LHCN-M2 (cell line): ENCODE measurements around the gene CLEC2A. TPM values are rescaled to one million over a fixed set of nuclear protein-coding genes. Genes with fewer than 3 reads are reported as not detected.
A peak's percentile ranks its signal among the peaks of the same experiment; 100 is the strongest.
"Not testable (repeated sequence)": the region's sequence is repeated elsewhere in the genome, so short reads cannot be mapped to it uniquely, and the experiment has no call there.

Experiments
- DNase-seq: peaks from one replicate; pipeline ENCODE4 v3.0.0-alpha.2; 2012; ENCODE audit warnings: low read depth
- total RNA-seq: library from RNA; depleted of rRNA; stranded (reverse); fragments of >200 nt; gene quantifications from 2 replicates; pipeline ENCODE4 v1.2.3, GENCODE V29; 2014; rRNA removed

The CLEC2A gene
- total RNA-seq, 1 experiment from 2014 or later = not detected

DNA sequence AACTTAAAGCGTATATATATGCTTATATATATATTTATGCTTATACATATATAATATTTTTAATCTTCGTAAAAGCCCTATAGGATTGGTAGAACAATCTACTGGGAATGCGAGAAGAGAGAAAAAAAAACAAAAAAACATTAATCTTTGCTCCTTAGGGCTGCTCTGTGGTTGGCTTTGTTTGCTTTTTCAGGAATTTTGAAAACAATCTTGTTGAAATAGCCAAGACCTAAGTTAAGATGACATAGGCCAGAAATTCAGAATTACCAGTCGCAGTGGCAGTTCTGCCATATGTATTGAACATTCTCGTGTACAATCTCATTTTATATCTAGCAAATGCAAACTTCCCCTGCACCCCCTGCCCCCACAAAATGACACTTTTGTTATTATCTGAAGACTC lies 50.2 kb downstream of the CLEC2A start:
- DNase-seq = no peak

DNA sequence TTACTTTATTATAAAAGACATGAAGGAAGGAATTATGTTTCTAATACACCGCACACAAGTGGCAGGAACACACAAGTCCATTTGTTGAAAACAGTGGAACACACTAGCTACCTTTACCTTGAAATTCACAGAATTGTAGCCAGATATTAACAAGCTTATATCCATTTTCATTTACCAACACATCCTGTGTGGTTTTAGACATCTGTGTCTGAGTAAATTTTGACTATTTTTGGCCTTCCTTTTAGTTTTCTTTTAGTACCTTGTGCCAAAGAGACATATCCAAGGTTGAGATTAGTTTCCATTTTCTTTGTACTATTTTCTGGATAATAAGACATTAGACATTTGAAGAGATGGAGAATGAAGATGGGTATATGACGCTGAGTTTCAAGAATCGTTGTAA lies 50.9 kb downstream of the CLEC2A start, which contains the start of gene KLRF2:
KLRF2 (plus strand) TSS at position 244 of the 400 bp plus-strand sequence; CDS start at position 351, 107 bp downstream.
- DNase-seq = no peak

DNA sequence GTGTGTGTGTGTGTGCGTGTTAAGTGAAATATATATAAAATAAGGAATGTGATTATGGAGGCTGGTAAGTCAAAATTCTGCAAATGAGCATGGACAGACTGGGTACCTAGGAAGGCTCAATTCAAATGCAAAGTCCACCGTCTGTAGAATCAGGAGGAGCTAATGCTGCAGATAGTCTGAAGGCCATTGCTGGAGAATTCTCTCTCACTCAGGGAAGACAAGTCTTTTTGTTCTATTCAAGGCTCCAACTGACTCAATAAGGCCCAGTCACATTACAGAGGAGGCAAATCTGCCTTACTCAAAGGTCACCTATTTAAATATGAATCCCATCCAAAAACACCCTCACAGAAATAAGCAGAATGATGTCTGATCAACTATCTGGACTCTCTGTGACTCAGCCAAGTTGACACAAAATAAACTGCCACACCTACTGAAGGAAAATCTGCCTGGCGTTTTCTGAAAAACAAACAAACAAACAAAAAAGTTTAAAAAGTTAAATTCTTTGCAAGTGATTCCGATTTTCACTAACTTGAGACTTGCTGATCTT lies 51.6 kb downstream of the CLEC2A start:
- DNase-seq = no peak

DNA sequence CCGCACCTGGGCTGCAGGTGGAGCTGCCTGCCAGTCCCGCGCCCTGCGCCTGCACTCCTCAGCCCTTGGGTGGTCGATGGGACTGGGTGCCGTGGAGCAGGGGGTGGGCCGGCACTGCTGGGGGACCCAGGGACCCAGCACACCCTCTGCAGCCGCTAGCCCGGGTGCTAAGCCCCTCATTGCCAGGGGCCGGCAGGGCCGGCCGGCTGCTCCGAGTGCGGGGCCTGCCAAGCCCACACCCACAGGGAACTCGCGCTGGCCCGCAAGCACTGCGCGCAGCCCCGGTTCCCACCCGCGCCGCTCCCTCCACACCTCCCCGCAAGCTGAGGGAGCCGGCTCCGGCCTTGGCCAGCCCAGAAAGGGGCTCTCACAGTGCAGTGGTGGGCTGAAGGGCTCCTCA lies 56.0 kb downstream of the CLEC2A start:
- DNase-seq = not testable (repeated sequence)

DNA sequence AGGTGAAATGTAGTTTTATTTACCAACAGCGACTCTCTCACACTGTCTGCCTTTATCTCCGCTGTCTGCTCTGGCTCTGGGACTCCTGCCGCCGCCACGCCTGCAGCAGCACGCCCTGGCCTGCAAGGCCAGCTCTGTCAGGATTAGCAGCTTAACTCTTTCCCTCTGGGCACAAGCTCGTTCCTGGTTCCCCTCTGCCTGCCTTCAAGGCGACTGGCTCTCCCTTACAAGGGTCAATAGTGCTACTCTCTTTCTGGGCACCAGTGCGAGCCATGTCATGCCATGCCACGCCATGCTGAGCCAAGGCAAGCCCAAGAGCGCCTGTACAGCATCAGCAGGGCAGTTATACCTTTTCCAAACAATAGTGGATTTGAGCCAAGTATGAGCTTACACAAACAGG lies 59.4 kb downstream of the CLEC2A start:
- DNase-seq = no peak

DNA sequence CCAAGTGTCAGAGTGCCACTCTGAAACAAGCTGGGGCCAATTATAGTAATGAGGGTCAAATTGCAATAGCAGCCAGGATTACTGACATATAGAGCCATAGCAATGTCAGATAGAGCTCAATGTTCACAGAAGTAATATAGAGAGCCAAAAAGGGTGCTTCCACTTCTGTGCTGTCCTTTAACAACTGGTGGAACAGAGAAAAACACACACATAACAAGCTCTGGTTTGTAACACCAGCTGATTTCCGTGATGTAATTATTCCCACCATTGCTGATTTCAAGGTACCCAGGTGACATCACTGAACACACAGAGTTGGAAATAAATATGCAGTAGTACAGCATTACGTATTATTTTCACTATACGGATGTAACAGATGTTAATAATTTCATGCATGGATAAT lies 60.0 kb downstream of the CLEC2A start:
- no peak for DNase-seq

DNA sequence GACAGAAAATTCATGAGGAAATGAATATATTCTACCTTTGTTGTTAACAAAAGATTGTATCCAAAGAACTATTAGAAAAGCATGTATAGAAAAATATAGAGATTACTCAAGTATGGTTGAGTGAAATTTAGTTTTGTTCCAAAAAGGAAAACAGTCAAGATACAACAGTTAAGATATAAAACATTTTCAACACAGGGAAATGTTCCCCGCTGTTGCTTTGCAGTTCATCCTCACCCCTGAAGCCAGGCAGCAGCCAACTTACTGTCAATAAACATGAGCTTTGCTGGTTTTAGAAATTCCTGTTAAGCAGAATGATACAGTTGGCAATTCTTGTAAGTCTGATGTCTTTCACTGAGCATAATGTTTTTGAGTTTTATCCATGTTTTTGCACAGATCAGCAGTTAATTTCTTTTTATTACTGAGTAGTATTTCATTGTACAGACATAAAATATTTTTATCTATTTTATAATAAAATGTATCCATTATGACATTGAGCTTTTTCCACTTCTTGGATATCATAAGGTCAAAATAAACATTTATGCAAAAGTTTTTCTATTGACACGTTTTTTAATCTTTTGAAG lies 61.8 kb downstream of the CLEC2A start:
- peak; percentile 44 for DNase-seq

DNA sequence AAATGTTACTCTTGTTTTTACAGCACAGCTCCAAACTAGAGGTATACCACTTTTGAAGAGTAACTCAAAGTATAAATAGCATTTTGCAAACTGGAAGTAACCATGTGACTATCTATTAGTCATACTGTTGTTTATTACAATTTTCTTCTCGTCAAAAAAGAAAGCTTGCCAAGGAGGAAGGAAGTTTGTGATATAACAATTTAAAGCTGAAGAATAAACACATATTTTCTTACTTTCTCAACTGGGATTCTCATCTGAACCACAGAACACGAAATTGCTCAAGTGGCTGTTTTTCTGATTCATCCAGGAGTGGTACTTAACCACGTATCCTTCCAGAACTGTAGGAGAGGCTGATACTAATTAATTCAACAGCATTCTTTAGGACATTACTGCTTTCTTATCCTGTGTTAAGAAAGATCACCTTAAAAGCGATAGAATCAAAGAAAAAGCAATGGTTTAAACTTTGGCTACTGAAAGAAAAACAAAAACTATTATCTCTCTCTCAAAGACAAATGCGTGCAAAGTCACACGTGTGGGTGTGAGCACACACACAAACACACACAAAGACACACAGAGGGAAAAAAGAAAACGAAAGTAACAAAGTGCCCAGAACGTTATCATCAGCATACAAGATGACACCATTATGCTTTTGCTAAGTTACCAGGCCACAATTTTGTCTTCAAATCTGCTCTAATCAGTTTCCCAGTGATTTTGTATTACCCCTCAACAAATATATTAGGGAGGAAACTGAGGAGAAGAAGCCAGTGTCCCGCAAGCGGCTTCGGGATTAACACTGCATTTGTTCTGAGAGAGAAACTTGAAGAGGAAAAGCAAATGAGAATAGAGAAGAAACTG lies 62.6 kb downstream of the CLEC2A start, which contains the start of gene CLEC2B:
CLEC2B (minus strand) TSS at position 48 of the 855 bp plus-strand sequence.
- DNase-seq = peak; percentile 86

DNA sequence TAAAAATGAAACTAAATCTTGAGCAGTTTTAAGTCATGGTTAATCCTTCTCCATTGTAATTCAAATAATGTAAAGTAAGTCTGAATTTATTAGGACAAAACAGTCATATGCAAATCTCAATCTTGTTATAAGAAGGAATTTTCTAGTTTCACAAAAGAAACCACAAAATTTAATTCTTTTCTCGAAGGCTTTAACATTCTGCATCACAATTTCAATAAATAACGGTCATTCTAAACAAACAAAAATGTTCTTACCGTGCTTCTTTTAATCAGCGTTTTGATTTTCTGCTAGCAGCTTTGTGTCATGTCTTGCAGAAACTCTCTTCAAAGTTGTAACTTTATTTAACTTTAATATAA lies 63.2 kb downstream of the CLEC2A start:
- DNase-seq = no peak

DNA sequence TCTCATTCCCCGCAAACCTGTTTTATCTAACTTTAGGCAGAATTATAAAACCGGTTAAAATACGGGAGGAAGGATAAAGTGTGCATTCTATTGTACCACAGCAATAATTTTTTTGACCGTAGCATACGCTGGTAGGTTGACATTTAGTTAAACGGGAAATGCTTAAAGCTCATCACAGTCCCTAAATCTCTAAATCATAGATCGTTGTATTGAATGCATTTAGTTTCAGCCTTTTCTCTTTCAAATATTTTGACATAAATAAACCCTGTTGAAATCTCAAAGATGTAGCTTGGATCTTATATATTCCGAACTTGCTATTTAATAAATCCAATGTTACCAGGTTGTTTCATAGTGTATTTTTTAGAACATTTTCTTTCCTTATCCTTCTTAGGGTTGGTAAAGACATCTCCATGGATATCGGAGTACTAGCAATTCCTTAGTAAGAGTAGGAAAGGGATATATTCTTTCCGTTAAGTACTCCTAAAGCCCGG lies 63.8 kb downstream of the CLEC2A start:
- peak; percentile 29 for DNase-seq

DNA sequence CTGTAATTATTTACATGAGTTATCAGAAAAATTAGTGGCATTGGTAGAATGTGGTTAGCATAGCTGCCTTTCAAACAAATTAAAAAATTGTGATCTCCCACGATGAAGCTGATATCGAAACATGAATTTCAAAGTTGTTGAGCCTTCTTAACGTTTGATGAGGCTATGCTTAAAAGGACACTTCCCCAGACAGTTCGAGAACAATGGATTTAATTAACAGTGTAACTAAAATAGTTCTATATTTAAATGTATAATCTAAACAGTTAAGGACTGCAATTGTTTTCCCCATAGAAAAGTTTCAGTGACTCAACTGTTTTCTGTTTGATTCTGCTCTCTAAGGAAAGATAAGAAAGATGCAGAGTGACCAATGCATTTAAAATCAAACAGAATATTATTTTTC lies 64.6 kb downstream of the CLEC2A start:
- DNase-seq = no peak

DNA sequence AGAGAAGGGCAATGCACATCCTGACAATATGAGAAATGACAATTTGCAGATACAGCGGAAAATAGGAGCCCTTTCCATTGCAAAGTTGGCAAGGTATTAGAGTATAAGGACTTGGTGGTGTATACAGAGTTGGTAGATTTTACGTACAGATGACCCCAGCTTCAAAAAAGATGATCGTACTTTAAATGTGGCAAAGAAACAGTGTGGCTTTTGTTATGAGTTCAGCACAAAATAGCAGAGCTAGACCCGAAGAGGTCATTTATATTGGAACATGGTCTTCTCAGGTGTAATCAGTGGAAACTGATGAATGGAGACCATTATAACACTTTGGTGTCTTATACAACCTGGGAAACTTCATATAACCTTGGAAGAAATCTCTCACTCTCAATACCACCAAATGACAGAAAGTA lies 65.3 kb downstream of the CLEC2A start:
- peak; percentile 12 for DNase-seq

DNA sequence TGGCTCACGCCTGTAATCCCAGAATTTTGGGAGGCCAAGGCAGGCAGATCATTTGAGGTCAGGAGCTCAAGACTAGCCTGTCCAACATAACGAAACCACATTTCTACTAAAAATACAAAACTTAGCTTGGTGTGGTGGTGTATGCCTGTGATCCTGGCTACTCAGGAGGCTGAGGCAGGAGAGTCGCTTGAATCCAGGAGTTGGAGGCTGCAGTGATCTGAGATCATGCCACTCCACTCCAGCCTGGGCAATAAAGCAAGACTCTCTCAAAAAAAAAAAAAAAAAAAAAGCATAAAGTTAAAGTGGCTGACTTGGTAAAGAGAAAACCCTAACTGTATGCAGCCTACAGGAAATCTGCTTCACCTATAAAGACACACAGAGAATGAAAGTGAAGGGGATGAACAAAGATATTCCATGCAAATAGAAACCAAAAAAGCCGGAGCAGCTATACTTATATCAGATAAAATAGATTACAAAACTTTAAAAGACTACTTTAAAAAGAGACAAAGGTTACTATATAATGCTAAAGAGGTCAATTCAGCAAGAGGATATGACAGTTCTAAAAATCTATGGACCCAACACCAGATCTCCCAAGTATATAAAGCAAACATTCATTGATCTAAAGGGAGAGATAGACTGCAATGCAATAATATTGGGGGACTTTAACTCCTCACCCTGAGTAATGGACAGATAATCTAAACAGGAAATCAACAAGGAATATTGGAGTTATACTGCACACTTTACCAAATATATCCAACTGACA lies 67.1 kb downstream of the CLEC2A start:
- DNase-seq = no peak

Other genes with a start within 250 kb of the CLEC2A start
- not detected in 2 replicates for gene CLECL1, start 199.3 kb downstream of the CLEC2A start, total RNA-seq
- gene CD69, start 171.5 kb downstream of the CLEC2A start, total RNA-seq = not detected in 2 replicates
- gene KLRF1, start 104.9 kb downstream of the CLEC2A start, total RNA-seq = not detected in 2 replicates
- 7.8 and 16.2 TPM in 2 replicates for gene CLEC2B, start 63.0 kb downstream of the CLEC2A start, total RNA-seq
- not detected in 2 replicates for gene KLRF2, start 50.9 kb downstream of the CLEC2A start, total RNA-seq
- gene CLEC12A, start 39.0 kb upstream of the CLEC2A start, total RNA-seq = not detected in 2 replicates
- gene CLEC1B, start 66.8 kb upstream of the CLEC2A start, total RNA-seq = not detected in 2 replicates
- gene CLEC12B, start 78.3 kb upstream of the CLEC2A start, total RNA-seq = not detected in 2 replicates
- not detected in 2 replicates for gene CLEC9A, start 98.3 kb upstream of the CLEC2A start, total RNA-seq
- not detected in 2 replicates for gene CLEC1A, start 166.6 kb upstream of the CLEC2A start, total RNA-seq
- not detected in 2 replicates for gene CLEC7A, start 197.8 kb upstream of the CLEC2A start, total RNA-seq
- not detected in 2 replicates for gene OLR1, start 239.8 kb upstream of the CLEC2A start, total RNA-seq
- gene TMEM52B, start 246.7 kb upstream of the CLEC2A start, total RNA-seq = not detected in 2 replicates